A673 (cell line): ENCODE data around the gene EML6. TPM values are rescaled to one million over a fixed set of nuclear protein-coding genes. Genes with fewer than 3 reads are reported as not detected.

Source experiments
- BruUV-seq: library from RNA; stranded (reverse); fragments of 400-500 nt; replicated peaks from 2 replicates; lab custom pipeline; 2021; lab: Mats Ljungman, UMichigan
- CTCF ChIA-PET: fragments of 300-600 bp; sonication (Branson Sonifier 250); formaldehyde crosslinking; loops from one replicate; lab custom pipeline; 2022; ENCODE audit warnings: antibody characterized with exemption; lab: Charles Lee
- POLR2A ChIA-PET: fragments of 300-600 bp; sonication (Branson Sonifier 250); formaldehyde crosslinking; loops from one replicate; lab custom pipeline; 2022; ENCODE audit warnings: antibody characterized with exemption; ENCODE audit not compliant: low non-redundant PET; lab: Charles Lee
- DNase-seq: peaks from one replicate; pipeline ENCODE4 v3.0.0-alpha.2; 2015; ENCODE audit warnings: low spot score
- H3K27ac ChIP-seq: fragments of 200-600 bp; sonication (generic); 2 replicates; pipeline ENCODE4 v1.5.1; 2016; ENCODE audit warnings: mixed run types, low read depth, mild to moderate bottlenecking, mixed read lengths, antibody characterized with exemption, low read length; ENCODE audit not compliant: poor library complexity, severe bottlenecking
- H3K27me3 ChIP-seq: fragments of 200-600 bp; sonication (generic); replicated peaks from 2 replicates; pipeline ENCODE4 v1.6.1; 2017; ENCODE audit warnings: mixed run types, low read depth, mild to moderate bottlenecking, mixed read lengths, antibody characterized with exemption, low read length; ENCODE audit not compliant: insufficient read depth, poor library complexity
- H3K36me3 ChIP-seq: fragments of 200-600 bp; sonication (generic); 2 replicates; pipeline ENCODE4 v1.6.1; 2016; ENCODE audit warnings: mixed run types, mild to moderate bottlenecking, mixed read lengths, antibody characterized with exemption, low read length; ENCODE audit not compliant: insufficient read depth, poor library complexity, severe bottlenecking
- H3K4me1 ChIP-seq: fragments of 200-600 bp; sonication (generic); 2 replicates; pipeline ENCODE4 v1.6.1; 2017; ENCODE audit warnings: mixed run types, mild to moderate bottlenecking, mixed read lengths, antibody characterized with exemption, low read length; ENCODE audit not compliant: insufficient read depth, poor library complexity, severe bottlenecking
- H3K4me3 ChIP-seq: fragments of 200-600 bp; sonication (generic); 2 replicates; pipeline ENCODE4 v1.5.1; 2016; ENCODE audit warnings: low read depth, mixed run types, mild to moderate bottlenecking, mixed read lengths, low read length; ENCODE audit not compliant: poor library complexity, severe bottlenecking
- H3K9me3 ChIP-seq: fragments of 200-600 bp; sonication (generic); 2 replicates; pipeline ENCODE4 v1.6.1; 2016; ENCODE audit warnings: mixed run types, low read depth, mild to moderate bottlenecking, mixed read lengths, antibody characterized with exemption, low read length; ENCODE audit not compliant: poor library complexity, severe bottlenecking
- CTCF ChIP-seq: fragments of 300-800, 200-600 bp; sonication (generic); conservative IDR thresholded peaks from 2 replicates; pipeline ENCODE4 v1.5.1; 2017; ENCODE audit warnings: low read depth, mild to moderate bottlenecking, antibody characterized with exemption, low read length, moderate library complexity, mixed read lengths
- EZH2 ChIP-seq: fragments of 200-600 bp; sonication (generic); IDR thresholded peaks from 2 replicates; pipeline ENCODE4 v1.6.1; 2017; ENCODE audit warnings: borderline replicate concordance, low read depth, mild to moderate bottlenecking, mixed read lengths, antibody characterized with exemption, low read length; ENCODE audit not compliant: poor library complexity, severe bottlenecking
- intact Hi-C: fragments of 100-400 bp; cut with micrococcal nuclease; formaldehyde crosslinking; loops from one replicate; pipeline ENCODE4 v1.10.0; 2022; ENCODE audit not compliant: unreplicated experiment
- total RNA-seq: library from RNA; stranded (reverse); gene quantifications from 2 replicates; pipeline ENCODE4 v1.2.3, GENCODE V29; 2021

The EML6 gene
- total RNA-seq, 1 experiment from 2014 or later, result 1.9 TPM

GRCh38 chr2:54967759-54968365 is 244.4 kb downstream of the EML6 start:
- TF ChIP-seq EZH2, result no peak
- TF ChIP-seq CTCF, result no peak
- no peaks in the 10 kb centered on the region for H3K27me3 ChIP-seq
- DNase-seq, result no peak
- peaks cover 33% of the 10 kb centered on the region for H3K4me1 ChIP-seq
- BruUV-seq, result no TSS peak
- H3K36me3 ChIP-seq, result peaks cover 22% of the 10 kb centered on the region
- intact Hi-C loops, result no loop called here
- ChIA-PET POLR2A (no interaction called here), CTCF (no interaction called here)
- no peak overlapping the region for H3K27ac ChIP-seq
- no peak overlapping the region for H3K4me3 ChIP-seq
- no peaks in the 10 kb centered on the region for H3K9me3 ChIP-seq

- intact Hi-C loops, result no loop called here
- TF ChIP-seq CTCF, result no peak
- TF ChIP-seq EZH2, result no peak
- BruUV-seq, result no TSS peak
- Histone ChIP-seq H3K4me1 (peaks cover 33% of the 10 kb centered on the region), H3K27ac (no peak overlapping the region), H3K36me3 (peaks cover 28% of the 10 kb centered on the region), H3K27me3 (no peaks in the 10 kb centered on the region), H3K9me3 (no peaks in the 10 kb centered on the region), H3K4me3 (no peak overlapping the region)
- no peak for DNase-seq
- ChIA-PET CTCF (no interaction called here), POLR2A (no interaction called here)
Observed at GRCh38 chr2:54968561-54969218, 245.2 kb downstream of the EML6 start.

- no peak overlapping the region for H3K4me3 ChIP-seq
- intact Hi-C loops, result no loop called here
- H3K27ac ChIP-seq, result no peak overlapping the region
- BruUV-seq, result no TSS peak
- no peak for DNase-seq
- H3K27me3 ChIP-seq, result no peaks in the 10 kb centered on the region
- H3K36me3 ChIP-seq, result peaks cover 32% of the 10 kb centered on the region
- ChIA-PET POLR2A (no interaction called here), CTCF (no interaction called here)
- peaks cover 32% of the 10 kb centered on the region for H3K4me1 ChIP-seq
- no peaks in the 10 kb centered on the region for H3K9me3 ChIP-seq
- TF ChIP-seq CTCF (no peak), EZH2 (no peak)
Observed at GRCh38 chr2:54969295-54969939, 246.0 kb downstream of the EML6 start.
